Spinal cord (tissue), 10 donors: ENCODE results near the gene LRRC1. TPM values are rescaled to one million over a fixed set of nuclear protein-coding genes. Genes with fewer than 3 reads are reported as not detected.

Experiments
- DNase-seq, 6 donors: peaks; one replicate each; pipeline versions ENCODE4 v3.0.0 to v3.0.0-alpha.2; 2013 to 2015; ENCODE audit warnings: low spot score in 6 of 6, low read depth in 4 of 6
- H3K27ac ChIP-seq: one replicate; pipeline ENCODE4 v1.5.1; 2013; ENCODE audit warnings: low read depth, low read length, control low read depth
- H3K27me3 ChIP-seq: one replicate; pipeline ENCODE4 v1.6.1; 2013; ENCODE audit warnings: low read length; ENCODE audit not compliant: control insufficient read depth, insufficient read depth
- H3K36me3 ChIP-seq: one replicate; pipeline ENCODE4 v1.6.1; 2013; ENCODE audit warnings: low read length; ENCODE audit not compliant: control insufficient read depth, insufficient read depth
- H3K4me1 ChIP-seq: one replicate; pipeline ENCODE4 v1.6.1; 2013; ENCODE audit warnings: low read length; ENCODE audit not compliant: control insufficient read depth, insufficient read depth
- H3K4me3 ChIP-seq: one replicate; pipeline ENCODE4 v1.5.1; 2013; ENCODE audit warnings: low read depth, low read length, control low read depth
- H3K9me3 ChIP-seq: one replicate; pipeline ENCODE4 v1.6.1; 2013; ENCODE audit warnings: low read length; ENCODE audit not compliant: control insufficient read depth, insufficient read depth
- WGBS: methylation state at CpG from one replicate; pipeline ENCODE4 v1.1.5; 2013; ENCODE audit warnings: missing lambda C conversion rate; ENCODE audit not compliant: insufficient coverage; 5-methylcytosine and 5-hydroxymethylcytosine counted together
- polyA plus RNA-seq, 2 donors: library from polyadenylated mRNA; unstranded; fragments of 120-200 nt; gene quantifications; one replicate each; pipeline ENCODE4 v1.2.1, GENCODE V29; 2013; ENCODE audit not compliant: insufficient read length in 2 of 2
- total RNA-seq, 2 donors: library from RNA; depleted of rRNA in 1 of 2; stranded (reverse); fragments of 120-200 nt in 1 of 2; fragments of >200 nt in 1 of 2; gene quantifications; one replicate each; pipeline versions ENCODE4 v1.2.3 to v1.2.4, GENCODE V29; 2013 to 2014
- donor health status: healthy.

Gene LRRC1
- total and polyA plus RNA-seq, 4 donors: 14.5 to 15.8 (median 15.5) TPM

GRCh38 chr6:53888931-53889330, 94.1 kb downstream of the LRRC1 start:
- no peaks in the 10 kb centered on the region for H3K9me3 ChIP-seq
- H3K4me3 ChIP-seq: no peak overlapping the region
- no peaks in the 10 kb centered on the region for H3K4me1 ChIP-seq
- no peak for DNase-seq
- no peaks in the 10 kb centered on the region for H3K27me3 ChIP-seq
- H3K27ac ChIP-seq: no peak overlapping the region
- no CpG with 5 or more reads among the region's 1 CpG for WGBS
- no peaks in the 10 kb centered on the region for H3K36me3 ChIP-seq

- Histone ChIP-seq H3K27ac (no peak overlapping the region), H3K27me3 (no peaks in the 10 kb centered on the region), H3K4me1 (no peaks in the 10 kb centered on the region), H3K36me3 (no peaks in the 10 kb centered on the region), H3K9me3 (no peaks in the 10 kb centered on the region), H3K4me3 (no peak overlapping the region)
- no peak for DNase-seq
- WGBS: no CpG with 5 or more reads among the region's 1 CpG
Observed at GRCh38 chr6:53889365-53889764, 94.6 kb downstream of the LRRC1 start.

- 33% methylated on average over 1 of the region's 1 CpG for WGBS
- Histone ChIP-seq H3K36me3 (no peaks in the 10 kb centered on the region), H3K4me3 (no peak overlapping the region), H3K4me1 (no peaks in the 10 kb centered on the region), H3K27me3 (no peaks in the 10 kb centered on the region), H3K9me3 (no peaks in the 10 kb centered on the region), H3K27ac (no peak overlapping the region)
- DNase-seq: no peak
Observed at GRCh38 chr6:53892707-53893106, 97.9 kb downstream of the LRRC1 start.

- no peaks in the 10 kb centered on the region for H3K27me3 ChIP-seq
- H3K27ac ChIP-seq: no peak overlapping the region
- 54% methylated on average over 2 of the region's 2 CpGs for WGBS
Observed at GRCh38 chr6:53894091-53894490, 99.3 kb downstream of the LRRC1 start.

GRCh38 chr6:53896196-53896595, 101.4 kb downstream of the LRRC1 start:
- no peak overlapping the region for H3K4me3 ChIP-seq
- no peaks in the 10 kb centered on the region for H3K4me1 ChIP-seq
- H3K9me3 ChIP-seq: no peaks in the 10 kb centered on the region
- H3K36me3 ChIP-seq: no peaks in the 10 kb centered on the region
- DNase-seq: no peak
- H3K27me3 ChIP-seq: no peaks in the 10 kb centered on the region
- no peak overlapping the region for H3K27ac ChIP-seq

More at GRCh38 chr6:53894091-53894490, 99.3 kb downstream of the LRRC1 start:
- DNase-seq: peak in 2 of 6 donors; percentile 52 to 79
- no peak overlapping the region for H3K4me3 ChIP-seq
- H3K36me3 ChIP-seq: no peaks in the 10 kb centered on the region
- no peaks in the 10 kb centered on the region for H3K9me3 ChIP-seq
- H3K4me1 ChIP-seq: no peaks in the 10 kb centered on the region

GRCh38 chr6:53898026-53898795, 103.4 kb downstream of the LRRC1 start:
- H3K27ac ChIP-seq: no peak overlapping the region
- WGBS: no CpG with 5 or more reads among the region's 2 CpGs
- no peaks in the 10 kb centered on the region for H3K4me1 ChIP-seq
- no peaks in the 10 kb centered on the region for H3K36me3 ChIP-seq
- no peak for DNase-seq
- no peaks in the 10 kb centered on the region for H3K27me3 ChIP-seq
- no peaks in the 10 kb centered on the region for H3K9me3 ChIP-seq
- no peak overlapping the region for H3K4me3 ChIP-seq

GRCh38 chr6:53899512-53899911, 104.7 kb downstream of the LRRC1 start:
- WGBS: 78% methylated on average over 4 of the region's 5 CpGs
- H3K9me3 ChIP-seq: no peaks in the 10 kb centered on the region
- DNase-seq: no peak

GRCh38 chr6:53903357-53903756, 108.6 kb downstream of the LRRC1 start:
- Histone ChIP-seq H3K9me3 (no peaks in the 10 kb centered on the region), H3K4me1 (no peaks in the 10 kb centered on the region), H3K27me3 (no peaks in the 10 kb centered on the region), H3K4me3 (no peak overlapping the region), H3K36me3 (peaks cover 7% of the 10 kb centered on the region), H3K27ac (no peak overlapping the region)
- WGBS: 79% methylated on average over 1 of the region's 2 CpGs
- no peak for DNase-seq

More at GRCh38 chr6:53899512-53899911, 104.7 kb downstream of the LRRC1 start:
- Histone ChIP-seq H3K27ac (no peak overlapping the region), H3K27me3 (no peaks in the 10 kb centered on the region), H3K36me3 (peaks cover 4% of the 10 kb centered on the region), H3K4me3 (no peak overlapping the region), H3K4me1 (no peaks in the 10 kb centered on the region)

- 67% methylated on average over 1 of the region's 3 CpGs for WGBS
- Histone ChIP-seq H3K4me1 (no peaks in the 10 kb centered on the region), H3K4me3 (no peak overlapping the region), H3K27ac (no peak overlapping the region), H3K27me3 (no peaks in the 10 kb centered on the region), H3K36me3 (peaks cover 7% of the 10 kb centered on the region), H3K9me3 (no peaks in the 10 kb centered on the region)
- DNase-seq: no peak
Observed at GRCh38 chr6:53906103-53906502, 111.3 kb downstream of the LRRC1 start.

- Histone ChIP-seq H3K4me3 (no peak overlapping the region), H3K27me3 (no peaks in the 10 kb centered on the region), H3K4me1 (no peaks in the 10 kb centered on the region), H3K36me3 (peaks cover 7% of the 10 kb centered on the region), H3K9me3 (no peaks in the 10 kb centered on the region), H3K27ac (no peak overlapping the region)
- 22% methylated on average over 1 of the region's 3 CpGs for WGBS
- no peak for DNase-seq
Observed at GRCh38 chr6:53906842-53907241, 112.0 kb downstream of the LRRC1 start.
